NCI-H2196 (cell line): Measurements from ENCODE around the gene NXPE3.

ENCODE experiments used
- DNase-seq: peaks from one replicate; lab custom pipeline; 2025; ENCODE audit not compliant: unreplicated experiment; lab: John Stamatoyannopoulos, UW

NXPE3 gene

GRCh38 chr3:101828691-101829436 lies 49.9 kb downstream of the NXPE3 start:
- peak; percentile 16 for DNase-seq

GRCh38 chr3:101829437-101829830 lies 50.4 kb downstream of the NXPE3 start:
- no peak for DNase-seq

DNA sequence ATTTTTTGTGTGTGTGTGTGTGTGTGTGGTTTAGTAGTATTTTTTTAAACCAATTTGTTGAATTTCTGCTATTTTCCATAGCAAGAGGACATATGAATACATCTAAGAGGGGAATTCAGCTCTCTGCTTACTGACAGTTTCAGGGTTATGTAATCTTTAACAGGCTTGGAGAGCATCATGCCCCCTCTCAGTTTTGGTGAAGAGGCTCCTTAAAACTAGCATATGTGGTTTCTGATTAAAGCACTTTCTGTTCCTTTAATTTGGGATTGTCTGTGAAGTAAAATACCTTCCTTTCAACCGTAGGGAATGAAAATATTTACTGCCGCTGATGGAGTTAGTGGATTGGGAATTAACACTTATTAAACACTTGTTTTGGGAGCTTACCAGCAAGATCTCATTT lies 50.9 kb downstream of the NXPE3 start:
- no peak for DNase-seq

GRCh38 chr3:101833446-101833974 lies 54.5 kb downstream of the NXPE3 start:
- DNase-seq, result no peak

- no peak for DNase-seq
Observed at GRCh38 chr3:101835676-101836075, 56.7 kb downstream of the NXPE3 start.

- no peak for DNase-seq
Observed at GRCh38 chr3:101836160-101836559, 57.1 kb downstream of the NXPE3 start.

DNA sequence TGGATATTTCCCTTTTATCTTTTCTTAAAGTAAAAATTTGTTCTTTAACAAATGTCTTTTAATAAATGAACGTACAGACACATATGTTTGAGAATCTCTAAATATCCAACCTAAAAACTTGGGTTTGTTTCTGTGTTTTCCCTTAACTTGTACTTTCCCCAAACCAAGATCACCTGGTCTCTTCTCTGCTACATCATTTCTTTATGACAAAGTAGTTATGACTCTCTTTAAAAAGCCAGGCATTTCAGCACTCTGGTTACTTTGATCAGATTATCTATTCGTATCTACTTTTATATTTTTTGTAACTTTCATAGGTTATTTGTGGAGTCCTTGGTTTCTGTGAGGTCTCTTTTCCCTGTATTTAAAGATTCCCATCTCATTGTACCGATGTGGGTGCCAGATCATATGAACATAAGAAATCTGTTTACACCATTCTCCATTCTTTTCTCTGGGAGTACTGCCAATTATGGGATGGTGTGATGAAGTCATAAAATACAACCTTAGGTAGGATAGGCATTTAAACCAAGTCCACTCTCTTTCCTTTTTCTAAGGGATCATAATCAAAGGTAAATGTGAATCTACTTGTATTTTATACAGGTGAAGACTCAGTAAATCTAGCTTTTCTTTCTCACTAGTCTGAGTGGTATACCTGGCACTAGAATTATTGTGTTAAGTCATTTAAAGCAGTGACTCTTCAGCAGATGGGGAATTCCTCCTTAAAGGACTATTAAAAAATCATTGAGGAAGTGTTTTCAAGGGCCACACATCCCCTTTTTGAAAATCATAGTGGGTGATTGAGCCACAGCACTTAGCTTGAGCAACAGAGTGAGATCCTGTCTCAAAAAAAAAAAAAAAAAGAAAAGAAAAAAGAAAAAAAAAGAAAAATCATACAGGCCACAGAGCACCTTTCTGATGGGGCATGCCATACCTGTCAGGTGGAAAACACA lies 57.9 kb downstream of the NXPE3 start:
- DNase-seq, result peak; percentile 79

DNA sequence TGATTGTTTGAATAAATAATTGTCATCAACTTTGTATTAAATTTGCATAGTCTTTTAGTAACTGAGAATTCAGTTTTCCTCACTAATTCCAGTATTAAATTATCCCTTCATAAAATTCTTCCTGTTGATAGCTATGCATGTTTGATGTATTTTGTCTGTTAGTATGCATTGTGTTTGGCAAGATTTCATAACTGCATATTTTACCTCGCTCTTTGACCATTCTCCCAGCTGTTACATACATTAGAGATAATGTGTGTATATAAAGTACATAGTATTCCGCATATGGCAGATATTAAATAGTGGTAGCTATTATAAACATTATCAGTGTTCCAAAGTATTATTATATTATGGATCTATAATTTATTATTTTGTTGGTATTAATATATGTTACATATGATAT lies 59.7 kb downstream of the NXPE3 start:
- no peak for DNase-seq

DNA sequence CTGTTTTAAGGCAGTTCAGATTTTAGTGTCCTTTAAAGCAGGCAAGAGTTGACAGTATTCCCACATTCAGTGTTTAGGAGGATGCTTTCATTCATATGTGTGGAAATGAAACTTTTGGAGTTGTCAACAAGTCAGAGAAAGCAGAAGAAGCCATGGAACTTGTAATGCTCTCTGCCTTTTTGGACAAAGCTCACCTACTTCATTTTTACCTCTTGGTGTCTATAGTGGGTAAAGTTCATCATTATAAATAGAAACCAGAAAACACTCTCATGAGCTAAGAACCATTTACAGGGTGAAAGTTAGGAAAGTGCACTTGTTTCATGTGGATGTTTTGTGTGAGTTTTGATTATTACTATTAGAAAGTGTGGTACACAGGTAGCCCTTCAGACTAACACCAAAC lies 61.1 kb downstream of the NXPE3 start:
- no peak for DNase-seq

GRCh38 chr3:101842245-101842934 lies 63.4 kb downstream of the NXPE3 start:
- DNase-seq, result no peak

- DNase-seq, result no peak
Observed at GRCh38 chr3:101842935-101843330, 63.9 kb downstream of the NXPE3 start.

DNA sequence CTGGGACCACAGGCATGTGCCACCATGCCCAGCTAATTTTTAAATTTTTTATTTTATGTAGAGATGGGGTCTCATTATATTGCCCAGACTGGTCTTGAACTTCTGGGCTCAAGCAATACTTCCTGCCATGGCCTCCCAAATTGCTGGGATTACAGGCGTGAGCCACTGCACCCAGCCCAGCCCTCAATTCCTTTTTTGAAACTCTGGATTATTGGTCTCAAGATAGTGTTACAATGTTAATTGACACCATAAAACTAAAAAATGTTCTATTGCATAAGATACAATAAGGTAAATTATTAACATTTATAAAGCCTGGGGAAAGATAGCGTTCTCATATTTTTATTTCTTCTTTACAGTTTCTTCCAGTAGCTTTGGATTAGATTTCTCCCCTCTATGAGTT lies 66.4 kb downstream of the NXPE3 start:
- no peak for DNase-seq

- no peak for DNase-seq
Observed at GRCh38 chr3:101846709-101847108, 67.7 kb downstream of the NXPE3 start.

DNA sequence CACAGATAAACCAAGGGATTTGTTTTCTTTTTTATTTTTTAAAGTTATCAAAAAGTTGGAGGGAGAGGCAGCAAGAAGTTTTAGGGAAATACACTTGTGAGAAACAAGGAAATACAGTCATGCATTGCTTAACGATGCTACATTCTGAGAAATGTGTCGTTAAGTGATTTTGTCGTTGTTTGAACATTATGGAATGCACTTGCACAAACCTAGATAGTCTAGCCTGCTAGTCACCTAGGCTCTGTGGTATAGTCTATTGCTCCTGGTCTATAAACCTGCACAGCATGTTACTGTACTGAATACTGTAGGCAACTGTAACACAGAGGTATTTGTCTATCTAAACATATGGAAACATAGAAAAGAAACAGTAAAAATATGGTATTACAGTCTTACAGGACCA lies 68.3 kb downstream of the NXPE3 start:
- no peak for DNase-seq

DNA sequence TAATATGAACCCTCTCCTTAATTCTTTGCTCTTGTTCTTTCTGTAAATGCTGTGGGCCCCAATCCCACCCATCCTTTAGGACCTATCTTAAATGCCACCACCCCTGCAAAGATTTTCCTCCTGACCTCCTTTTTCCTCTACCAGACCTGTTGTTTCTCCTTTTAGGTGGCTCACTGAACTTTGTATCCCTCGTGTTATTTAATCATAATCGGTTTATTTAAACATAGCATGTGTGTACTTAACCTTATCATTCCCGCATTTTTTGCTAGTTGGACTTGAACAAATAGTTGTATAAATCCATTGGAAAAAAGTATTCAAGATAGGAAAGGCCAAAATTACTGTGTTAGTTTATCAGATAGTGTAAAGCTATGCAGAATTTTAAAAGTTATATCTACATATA lies 69.3 kb downstream of the NXPE3 start:
- no peak for DNase-seq

- DNase-seq, result peak; percentile 96
Observed at GRCh38 chr3:101848754-101849713, 70.0 kb downstream of the NXPE3 start, which contains the start of gene NFKBIZ. TSS of gene NFKBIZ (plus strand) at chr3:101849514. CDS start at chr3:101849629, 115 bp downstream.

- DNase-seq, result peak; percentile 63
Observed at GRCh38 chr3:101849714-101850245, 70.8 kb downstream of the NXPE3 start.

- DNase-seq, result no peak
Observed at GRCh38 chr3:101850246-101851051, 71.4 kb downstream of the NXPE3 start.
